HG03558 (cell line): ENCODE data around the gene KRT28.
"Not testable (repeated sequence)": the region's sequence is repeated elsewhere in the genome, so short reads cannot be mapped to it uniquely, and the experiment has no call there.

Experiments
- ATAC-seq: cut with Tn5 transposase; IDR thresholded peaks from one replicate; pipeline ENCODE4 v1.9.1; 2021; ENCODE audit warnings: moderate number of reproducible peaks; ENCODE audit not compliant: unreplicated experiment; ENCODE audit errors: extremely low read depth

Gene KRT28

GRCh38 chr17:40819528-40820125 lies 19.9 kb upstream of the KRT28 start:
- ATAC-seq: no peak

GRCh38 chr17:40818733-40819527 lies 19.2 kb upstream of the KRT28 start:
- peak; percentile 43 for ATAC-seq

GRCh38 chr17:40818343-40818732 lies 18.6 kb upstream of the KRT28 start:
- ATAC-seq: no peak

- ATAC-seq: no peak
Observed at GRCh38 chr17:40817103-40817682, 17.4 kb upstream of the KRT28 start.

- ATAC-seq: no peak
Observed at GRCh38 chr17:40816569-40816968, 16.8 kb upstream of the KRT28 start.

GRCh38 chr17:40815381-40815780 lies 15.6 kb upstream of the KRT28 start:
- no peak for ATAC-seq

GRCh38 chr17:40814657-40815056 lies 14.9 kb upstream of the KRT28 start:
- not testable (repeated sequence) for ATAC-seq

- no peak for ATAC-seq
Observed at GRCh38 chr17:40813804-40814203, 14.0 kb upstream of the KRT28 start.

GRCh38 chr17:40812639-40813038 lies 12.9 kb upstream of the KRT28 start:
- no peak for ATAC-seq

GRCh38 chr17:40810494-40810893 lies 10.7 kb upstream of the KRT28 start:
- ATAC-seq: no peak

GRCh38 chr17:40809721-40810421 lies 10.1 kb upstream of the KRT28 start:
- no peak for ATAC-seq

- no peak for ATAC-seq
Observed at GRCh38 chr17:40806131-40806530, 6.4 kb upstream of the KRT28 start.

- no peak for ATAC-seq
Observed at GRCh38 chr17:40803617-40804082, 3.9 kb upstream of the KRT28 start.

GRCh38 chr17:40801157-40801556 lies 1.4 kb upstream of the KRT28 start:
- ATAC-seq: no peak

- no peak for ATAC-seq
Observed at GRCh38 chr17:40800381-40800780, 622 bp upstream of the KRT28 start.

- ATAC-seq: no peak
Observed at GRCh38 chr17:40796846-40797245, 2.9 kb downstream of the KRT28 start.

GRCh38 chr17:40795019-40795667 lies 4.6 kb downstream of the KRT28 start:
- no peak for ATAC-seq

GRCh38 chr17:40794466-40794865 lies 5.3 kb downstream of the KRT28 start:
- ATAC-seq: no peak

GRCh38 chr17:40793832-40794231 lies 5.9 kb downstream of the KRT28 start:
- no peak for ATAC-seq

GRCh38 chr17:40791787-40792436 lies 7.8 kb downstream of the KRT28 start:
- no peak for ATAC-seq
